Stomach (tissue), 9 donors: ENCODE measurements around the gene GPR183. TPM values are rescaled to one million over a fixed set of nuclear protein-coding genes. Genes with fewer than 3 reads are reported as not detected.

Experiments
- DNase-seq, 2 donors: peaks; one replicate each; pipeline versions ENCODE4 v3.0.0 to v3.0.0-alpha.2; 2013 to 2019
- H3K27ac ChIP-seq, 5 donors: fragments of 200-600 bp in 4 of 5; sonication (generic) in 4 of 5; one replicate each; pipeline ENCODE4 v1.5.1; 2013 to 2019; ENCODE audit warnings: mild to moderate bottlenecking in 1 of 5, moderate library complexity in 1 of 5
- H3K27me3 ChIP-seq, 3 donors: fragments of 200-600 bp; sonication (generic); one replicate each; pipeline ENCODE4 v1.5.1; 2017 to 2019; ENCODE audit warnings: mixed run types in 1 of 3
- H3K36me3 ChIP-seq, 4 donors: fragments of 200-600 bp; sonication (generic); 1 replicate in 3 of 4; 2 replicates in 1 of 4; pipeline ENCODE4 v1.5.1; 2016 to 2019
- H3K4me1 ChIP-seq, 4 donors: fragments of 200-600 bp; sonication (generic); one replicate each; pipeline ENCODE4 v1.5.1; 2016 to 2019
- H3K4me3 ChIP-seq, 4 donors: fragments of 200-600 bp; sonication (generic) in 3 of 4; one replicate each; pipeline ENCODE4 v1.5.1; 2016 to 2019; ENCODE audit warnings: mild to moderate bottlenecking in 1 of 4
- H3K9me3 ChIP-seq, 4 donors: fragments of 200-600 bp; sonication (generic); one replicate each; pipeline ENCODE4 v1.5.1; 2016 to 2019
- EP300 ChIP-seq: sonication (generic); formaldehyde crosslinking; IDR thresholded peaks from one replicate; pipeline ENCODE4 v1.6.1; 2017; ENCODE audit warnings: antibody characterized with exemption
- POLR2A ChIP-seq, 4 donors: fragments of 450-650 bp; IDR thresholded peaks; one replicate each; pipeline ENCODE4 v1.6.1; 2016; ENCODE audit warnings: antibody characterized with exemption in 4 of 4, control low read depth in 2 of 4, mild to moderate bottlenecking in 1 of 4, moderate library complexity in 1 of 4
- POLR2AphosphoS5 ChIP-seq, 3 donors: sonication (generic); formaldehyde crosslinking; IDR thresholded peaks; one replicate each; pipeline ENCODE4 v1.6.1; 2016; ENCODE audit warnings: antibody characterized with exemption in 3 of 3
- WGBS, 5 donors: extraction: QIAGEN DNeasy Blood & Tissue Kit in 3 of 5; methylation state at CpG; one replicate each; pipeline versions ENCODE4 v1.1.5 to v1.1.7; 2013 to 2018; 5-methylcytosine and 5-hydroxymethylcytosine counted together
- intact Hi-C: fragments of 100-400 bp; cut with DNase I; formaldehyde crosslinking; loops from one replicate; pipeline ENCODE4 v1.15.1; 2023; ENCODE audit warnings: low total_unique reads
- polyA plus RNA-seq, 3 donors: library from polyadenylated mRNA; stranded (reverse); fragments of 200-250 nt; gene quantifications; one replicate each; pipeline ENCODE4 v1.2.3, GENCODE V29; 2013
- total RNA-seq, 5 donors: library from RNA; depleted of rRNA; stranded (reverse); fragments of >200 nt; gene quantifications; one replicate each; pipeline versions ENCODE4 v1.1.0 to v1.2.3, GENCODE V29; 2014 to 2016
- TF ChIP-seq, protein P1 (sequence below), 7 experiments: fragments of 450-650 bp in 4 of 7; fragments of 200-600 bp in 3 of 7; sonication (generic) in 3 of 7; IDR thresholded peaks; one replicate each; pipeline ENCODE4 v1.5.1; 2016 to 2019; ENCODE audit warnings: antibody characterized with exemption in 7 of 7, control low read depth in 2 of 7, mild to moderate bottlenecking in 1 of 7
- donor health status: healthy with polysubstance abuse.
- donor health status: Bipolar disorder and iron deficiency.
- donor health status: healthy.

Gene GPR183
- total and polyA plus RNA-seq, 8 donors = 0.58 to 24.4 (median 9.6) TPM

DNA sequence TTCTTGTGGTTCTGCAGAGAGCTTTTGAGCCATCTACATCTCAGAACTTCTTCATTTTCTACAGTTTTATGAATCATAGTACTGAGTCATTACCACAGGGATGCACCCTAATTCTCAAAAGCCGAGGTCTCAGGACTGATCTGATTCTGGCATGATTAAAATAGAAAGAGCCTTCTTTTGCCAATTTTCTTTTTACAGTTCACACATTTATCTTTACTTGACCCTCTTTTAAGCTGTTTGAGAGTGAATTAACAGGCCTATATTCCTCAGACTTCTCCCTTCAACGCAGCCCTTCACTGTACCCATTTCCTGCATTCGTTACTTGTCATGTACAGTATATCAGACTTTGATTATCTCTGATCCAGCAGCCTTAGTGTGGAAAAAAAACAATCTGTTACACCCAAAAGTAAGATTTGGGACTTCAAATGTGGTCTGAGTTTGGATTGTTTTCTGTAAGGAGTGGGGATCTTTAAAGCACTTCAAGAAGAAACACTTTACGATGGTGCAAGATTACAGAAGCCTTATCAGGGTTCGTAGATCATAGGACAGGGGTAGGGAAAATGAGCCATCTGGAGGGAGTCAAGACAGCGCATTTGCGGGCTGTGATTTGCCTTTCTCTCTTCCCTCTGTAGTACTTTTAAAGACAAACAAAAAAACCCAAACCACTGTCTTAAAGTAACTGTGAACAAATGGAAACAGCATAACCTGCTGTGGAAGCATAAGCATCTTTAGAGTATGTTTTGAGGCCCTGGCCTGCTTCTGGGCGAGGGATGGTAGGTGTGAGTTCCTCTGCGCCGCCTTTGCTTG lies 15.3 kb upstream of the GPR183 start:
- 68 to 80% (median 78%) methylated on average over 10 of the region's 10 CpGs for WGBS, 5 donors
- intact Hi-C loops = no loop called here
- Histone ChIP-seq H3K36me3 (peaks cover 0 to 46% (median 27%) of the 10 kb centered on the region in 4 donors), H3K4me3 (no peak overlapping the region), H3K27ac (peak overlapping the region in 3 of 5 donors; percentile 36 to 63 (median 47)), H3K27me3 (no peaks in the 10 kb centered on the region), H3K4me1 (peaks cover 0 to 42% (median 9%) of the 10 kb centered on the region in 4 donors), H3K9me3 (no peaks in the 10 kb centered on the region)
- TF ChIP-seq EP300 = no peak
- TF ChIP-seq, protein P1, sequence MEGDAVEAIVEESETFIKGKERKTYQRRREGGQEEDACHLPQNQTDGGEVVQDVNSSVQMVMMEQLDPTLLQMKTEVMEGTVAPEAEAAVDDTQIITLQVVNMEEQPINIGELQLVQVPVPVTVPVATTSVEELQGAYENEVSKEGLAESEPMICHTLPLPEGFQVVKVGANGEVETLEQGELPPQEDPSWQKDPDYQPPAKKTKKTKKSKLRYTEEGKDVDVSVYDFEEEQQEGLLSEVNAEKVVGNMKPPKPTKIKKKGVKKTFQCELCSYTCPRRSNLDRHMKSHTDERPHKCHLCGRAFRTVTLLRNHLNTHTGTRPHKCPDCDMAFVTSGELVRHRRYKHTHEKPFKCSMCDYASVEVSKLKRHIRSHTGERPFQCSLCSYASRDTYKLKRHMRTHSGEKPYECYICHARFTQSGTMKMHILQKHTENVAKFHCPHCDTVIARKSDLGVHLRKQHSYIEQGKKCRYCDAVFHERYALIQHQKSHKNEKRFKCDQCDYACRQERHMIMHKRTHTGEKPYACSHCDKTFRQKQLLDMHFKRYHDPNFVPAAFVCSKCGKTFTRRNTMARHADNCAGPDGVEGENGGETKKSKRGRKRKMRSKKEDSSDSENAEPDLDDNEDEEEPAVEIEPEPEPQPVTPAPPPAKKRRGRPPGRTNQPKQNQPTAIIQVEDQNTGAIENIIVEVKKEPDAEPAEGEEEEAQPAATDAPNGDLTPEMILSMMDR (IDR thresholded peaks at IDR 0.05) = no peak
- TF ChIP-seq POLR2AphosphoS5 (IDR thresholded peaks at IDR 0.05) = no peak
- DNase-seq = no peak

DNA sequence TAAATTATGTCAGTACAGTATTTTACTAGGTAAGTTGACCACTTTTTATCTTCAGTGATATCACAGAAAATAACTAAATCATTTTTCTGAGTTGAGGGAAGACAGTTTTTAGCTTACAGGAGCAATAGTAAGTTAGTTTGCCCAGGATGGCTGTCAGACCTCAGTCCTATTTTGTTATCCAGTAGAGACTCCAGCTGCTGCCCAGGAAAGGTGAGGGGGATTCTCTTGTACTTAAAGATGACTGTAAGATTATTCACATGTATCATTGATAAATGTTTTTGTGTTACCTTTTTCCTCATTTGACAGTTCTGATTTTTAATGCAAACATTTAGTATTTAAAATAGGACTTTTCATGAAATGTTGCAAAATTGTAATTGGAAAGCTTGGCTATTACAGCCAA lies 14.5 kb upstream of the GPR183 start:
- intact Hi-C loops = no loop called here
- no peak for DNase-seq
- peaks cover 0 to 42% (median 9%) of the 10 kb centered on the region in 4 donors for H3K4me1 ChIP-seq
- no peak overlapping the region for H3K4me3 ChIP-seq
- TF ChIP-seq EP300 (no peak), POLR2AphosphoS5 (IDR thresholded peaks at IDR 0.05) (no peak), POLR2A (IDR thresholded peaks at IDR 0.05) (no peak)
- TF ChIP-seq, protein P1 (IDR thresholded peaks at IDR 0.05) = no peak
- H3K36me3 ChIP-seq = peaks cover 0 to 46% (median 27%) of the 10 kb centered on the region in 4 donors
- peak overlapping the region in 4 of 5 donors; percentile 17 to 63 (median 42) for H3K27ac ChIP-seq
- no peaks in the 10 kb centered on the region for H3K9me3 ChIP-seq
- no peaks in the 10 kb centered on the region for H3K27me3 ChIP-seq

DNA sequence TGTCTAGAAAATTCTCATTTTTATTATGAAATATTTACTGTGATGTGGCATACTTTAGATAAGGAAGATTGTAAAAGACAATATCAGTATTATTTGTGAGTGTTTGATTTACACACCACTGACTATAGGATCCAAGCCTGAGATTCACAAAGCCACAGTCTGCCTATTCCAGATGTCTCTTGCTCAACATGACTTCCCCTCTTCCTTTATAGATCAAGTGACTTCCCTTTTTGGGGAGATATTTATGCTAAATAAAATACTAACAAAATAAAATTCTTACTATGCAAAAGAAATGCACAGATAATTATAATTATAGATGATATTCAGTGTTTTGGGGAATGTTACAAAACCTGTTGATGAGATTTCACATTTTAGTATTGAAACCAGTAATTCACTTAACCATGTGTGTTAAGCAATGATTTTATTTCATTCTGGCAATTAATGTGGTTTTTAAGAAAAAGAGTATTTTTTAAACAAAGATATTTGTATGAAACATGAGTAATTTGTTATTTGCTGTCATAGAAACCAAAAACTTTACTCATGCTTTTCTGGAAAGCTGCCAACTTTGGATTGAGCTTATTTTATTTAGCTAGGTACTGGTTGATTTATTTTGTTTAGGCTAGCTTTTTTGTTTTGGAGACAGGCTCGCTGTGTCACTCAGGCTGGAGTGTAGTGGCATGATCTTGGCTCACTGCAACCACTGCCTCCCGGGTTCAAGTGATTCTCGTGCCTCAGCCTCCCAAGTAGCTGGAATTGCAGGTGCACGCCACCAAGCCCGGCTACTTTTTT lies 13.7 kb upstream of the GPR183 start:
- Histone ChIP-seq H3K4me1 (peaks cover 0 to 42% (median 9%) of the 10 kb centered on the region in 4 donors), H3K9me3 (no peaks in the 10 kb centered on the region), H3K27ac (peak overlapping the region in 3 of 5 donors; percentile 17 to 63 (median 36)), H3K27me3 (no peaks in the 10 kb centered on the region), H3K4me3 (no peak overlapping the region), H3K36me3 (peaks cover 0 to 45% (median 27%) of the 10 kb centered on the region in 4 donors)
- DNase-seq = peak in 1 of 2 donors; percentile 59
- TF ChIP-seq EP300 (no peak), POLR2AphosphoS5 (IDR thresholded peaks at IDR 0.05) (no peak), POLR2A (IDR thresholded peaks at IDR 0.05) (no peak)
- TF ChIP-seq, protein P1 (IDR thresholded peaks at IDR 0.05) = no peak
- 69 to 86% (median 83%) methylated on average over 5 of the region's 5 CpGs for WGBS, 5 donors
- intact Hi-C loops = no loop called here

DNA sequence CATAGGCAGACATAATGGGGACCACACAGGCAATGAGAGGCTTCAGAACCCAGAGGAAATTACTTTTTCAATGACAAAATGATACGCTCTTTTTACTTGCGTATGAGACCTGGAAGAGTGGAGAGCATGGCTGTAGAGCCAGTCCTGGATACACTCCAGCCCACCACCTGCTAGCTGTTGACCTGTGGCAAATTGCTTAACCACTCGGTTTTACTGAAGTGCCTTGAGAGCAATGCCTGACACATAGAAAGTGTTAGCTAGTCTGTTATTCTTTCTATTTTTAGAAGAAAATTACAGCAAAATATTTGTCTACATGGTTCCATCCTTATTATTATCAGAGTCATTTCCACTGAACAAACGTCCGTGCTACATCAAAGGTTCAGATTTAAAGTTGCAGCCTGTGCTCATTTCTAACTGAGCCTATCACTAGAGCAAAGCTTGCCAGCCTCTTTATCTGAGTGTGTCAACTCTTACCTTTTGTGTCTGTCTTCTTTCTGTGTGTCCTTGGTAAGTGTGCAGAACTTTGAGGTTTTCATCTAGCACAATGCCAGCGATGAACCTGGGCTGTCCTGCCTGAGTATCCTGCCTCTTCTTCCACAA lies 9.6 kb upstream of the GPR183 start:
- Histone ChIP-seq H3K9me3 (no peaks in the 10 kb centered on the region), H3K4me3 (no peak overlapping the region), H3K36me3 (peaks cover 0 to 26% (median 18%) of the 10 kb centered on the region in 4 donors), H3K27ac (no peak overlapping the region), H3K4me1 (peaks cover 0 to 39% (median 9%) of the 10 kb centered on the region in 4 donors), H3K27me3 (no peaks in the 10 kb centered on the region)
- no peak for TF ChIP-seq POLR2AphosphoS5 (IDR thresholded peaks at IDR 0.05)
- TF ChIP-seq EP300 = no peak
- TF ChIP-seq, protein P1 (IDR thresholded peaks at IDR 0.05) = no peak
- no peak for TF ChIP-seq POLR2A (IDR thresholded peaks at IDR 0.05)
- WGBS, 5 donors = 56 to 77% (median 60%) methylated on average over 6 of the region's 6 CpGs
- DNase-seq = peak in 1 of 2 donors; percentile 37
- intact Hi-C loops = no loop called here
